OCI-LY1 (cell line): ENCODE measurements around the gene HECW1.
"Not testable (repeated sequence)": the region's sequence is repeated elsewhere in the genome, so short reads cannot be mapped to it uniquely, and the experiment has no call there.

Source experiments
- H2AFZ ChIP-seq: fragments of 200-600 bp; sonication (generic), shearing (Covaris generic); 2 replicates; pipeline ENCODE4 v1.6.0; 2014; ENCODE audit warnings: antibody characterized with exemption, mild to moderate bottlenecking, low read length
- H3F3A ChIP-seq: fragments of 200-600 bp; sonication (generic), shearing (Covaris generic); 2 replicates; pipeline ENCODE4 v1.6.0; 2014; ENCODE audit warnings: mild to moderate bottlenecking, antibody characterized with exemption, low read length, moderate library complexity; ENCODE audit not compliant: insufficient read depth
- H3K27ac ChIP-seq: fragments of 200-600 bp; sonication (generic); 2 replicates; pipeline ENCODE4 v1.5.1; 2014; ENCODE audit warnings: low read length, mixed run types, mild to moderate bottlenecking, low read depth; ENCODE audit not compliant: poor library complexity, severe bottlenecking
- H3K27me3 ChIP-seq: fragments of 200-600 bp; sonication (generic); 2 replicates; pipeline ENCODE4 v1.6.0; 2014; ENCODE audit warnings: antibody characterized with exemption, mild to moderate bottlenecking, low read length, moderate library complexity; ENCODE audit not compliant: insufficient read depth
- H3K36me3 ChIP-seq: fragments of 200-600 bp; sonication (generic); 2 replicates; pipeline ENCODE4 v1.6.1; 2014; ENCODE audit warnings: mild to moderate bottlenecking, antibody characterized with exemption, low read length, moderate library complexity, mixed read lengths; ENCODE audit not compliant: insufficient read depth
- H3K4me1 ChIP-seq: fragments of 200-600 bp; sonication (generic); 2 replicates; pipeline ENCODE4 v1.5.1; 2014; ENCODE audit warnings: mild to moderate bottlenecking, low read length, moderate library complexity; ENCODE audit not compliant: insufficient read depth, severe bottlenecking
- H3K4me2 ChIP-seq: fragments of 200-600 bp; sonication (generic), shearing (Covaris generic); 2 replicates; pipeline ENCODE4 v1.6.1; 2014; ENCODE audit warnings: low read length
- H3K4me3 ChIP-seq: fragments of 200-600 bp; sonication (generic); 2 replicates; pipeline ENCODE4 v1.5.1; 2014; ENCODE audit warnings: low read length, low read depth, mild to moderate bottlenecking, mixed read lengths; ENCODE audit not compliant: poor library complexity, severe bottlenecking
- H3K79me2 ChIP-seq: fragments of 200-600 bp; shearing (Covaris generic); 2 replicates; pipeline ENCODE4 v1.6.1; 2016; ENCODE audit warnings: mixed run types, low read length, mixed read lengths; ENCODE audit not compliant: insufficient read depth
- H3K9ac ChIP-seq: fragments of 200-600 bp; sonication (generic), shearing (Covaris generic); 2 replicates; pipeline ENCODE4 v1.6.1; 2014; ENCODE audit warnings: mild to moderate bottlenecking, low read length, mixed read lengths
- H3K9me2 ChIP-seq: fragments of 200-600 bp; sonication (generic), shearing (Covaris generic); 2 replicates; pipeline ENCODE4 v1.6.1; 2014; ENCODE audit warnings: low read depth, mild to moderate bottlenecking, low read length, mixed read lengths
- H3K9me3 ChIP-seq: fragments of 200-600 bp; shearing (Covaris generic); 2 replicates; pipeline ENCODE4 v1.6.1; 2014; ENCODE audit warnings: low read length, mixed read lengths
- H4K20me1 ChIP-seq: fragments of 200-600 bp; sonication (generic), shearing (Covaris generic); 2 replicates; pipeline ENCODE4 v1.6.0; 2016; ENCODE audit warnings: mild to moderate bottlenecking, low read length; ENCODE audit not compliant: insufficient read depth
- EZH2 ChIP-seq: fragments of 200-600 bp; sonication (generic), shearing (Covaris generic); IDR thresholded peaks from 2 replicates; pipeline ENCODE4 v1.8.0; 2017; ENCODE audit warnings: borderline replicate concordance, mixed run types, mild to moderate bottlenecking, antibody characterized with exemption, low read length, moderate library complexity, mixed read lengths
- TF ChIP-seq, protein P1 (sequence below): fragments of 200-600 bp; sonication (generic), shearing (Covaris generic); IDR thresholded peaks from 2 replicates; pipeline ENCODE4 v1.5.1; 2017; ENCODE audit warnings: mild to moderate bottlenecking, antibody characterized with exemption, low read length, moderate library complexity, mixed read lengths

The HECW1 gene

DNA sequence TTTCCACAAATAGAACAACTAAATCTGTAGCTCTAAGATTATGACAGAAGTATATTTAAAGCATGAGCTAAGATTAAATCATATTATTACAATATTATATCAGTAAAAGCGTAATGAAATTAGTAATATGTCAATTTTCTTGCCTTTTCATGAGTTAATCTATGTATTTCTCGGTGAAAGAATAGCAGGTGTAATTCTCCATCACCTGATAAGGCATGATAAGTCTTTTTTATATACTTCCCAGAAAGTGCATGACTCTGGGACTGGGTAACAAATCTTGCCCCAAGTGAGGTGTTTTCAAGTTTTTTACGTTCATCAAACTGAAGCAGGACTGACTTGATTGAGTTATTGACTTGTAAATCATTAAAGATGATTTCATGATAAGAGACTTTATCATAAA is 100.5 kb downstream of the HECW1 start:
- Histone ChIP-seq H3K27ac (no peak overlapping the region), H3K27me3 (0 out of 2 replicates have a peak, but pooled peaks cover 4% of the 10 kb centered on the region), H3K4me1 (no peaks in the 10 kb centered on the region), H3K9ac (no peak overlapping the region), H3K79me2 (no peaks in the 10 kb centered on the region), H3K9me3 (no peaks in the 10 kb centered on the region), H3K36me3 (no peaks in the 10 kb centered on the region), H3K9me2 (no peaks in the 10 kb centered on the region), H2AFZ (no peak overlapping the region), H3F3A (no peaks in the 10 kb centered on the region), H3K4me3 (no peak overlapping the region), H4K20me1 (no peaks in the 10 kb centered on the region), H3K4me2 (no peak overlapping the region)
- no peak for TF ChIP-seq EZH2
- TF ChIP-seq, protein P1, sequence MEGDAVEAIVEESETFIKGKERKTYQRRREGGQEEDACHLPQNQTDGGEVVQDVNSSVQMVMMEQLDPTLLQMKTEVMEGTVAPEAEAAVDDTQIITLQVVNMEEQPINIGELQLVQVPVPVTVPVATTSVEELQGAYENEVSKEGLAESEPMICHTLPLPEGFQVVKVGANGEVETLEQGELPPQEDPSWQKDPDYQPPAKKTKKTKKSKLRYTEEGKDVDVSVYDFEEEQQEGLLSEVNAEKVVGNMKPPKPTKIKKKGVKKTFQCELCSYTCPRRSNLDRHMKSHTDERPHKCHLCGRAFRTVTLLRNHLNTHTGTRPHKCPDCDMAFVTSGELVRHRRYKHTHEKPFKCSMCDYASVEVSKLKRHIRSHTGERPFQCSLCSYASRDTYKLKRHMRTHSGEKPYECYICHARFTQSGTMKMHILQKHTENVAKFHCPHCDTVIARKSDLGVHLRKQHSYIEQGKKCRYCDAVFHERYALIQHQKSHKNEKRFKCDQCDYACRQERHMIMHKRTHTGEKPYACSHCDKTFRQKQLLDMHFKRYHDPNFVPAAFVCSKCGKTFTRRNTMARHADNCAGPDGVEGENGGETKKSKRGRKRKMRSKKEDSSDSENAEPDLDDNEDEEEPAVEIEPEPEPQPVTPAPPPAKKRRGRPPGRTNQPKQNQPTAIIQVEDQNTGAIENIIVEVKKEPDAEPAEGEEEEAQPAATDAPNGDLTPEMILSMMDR, result no peak

DNA sequence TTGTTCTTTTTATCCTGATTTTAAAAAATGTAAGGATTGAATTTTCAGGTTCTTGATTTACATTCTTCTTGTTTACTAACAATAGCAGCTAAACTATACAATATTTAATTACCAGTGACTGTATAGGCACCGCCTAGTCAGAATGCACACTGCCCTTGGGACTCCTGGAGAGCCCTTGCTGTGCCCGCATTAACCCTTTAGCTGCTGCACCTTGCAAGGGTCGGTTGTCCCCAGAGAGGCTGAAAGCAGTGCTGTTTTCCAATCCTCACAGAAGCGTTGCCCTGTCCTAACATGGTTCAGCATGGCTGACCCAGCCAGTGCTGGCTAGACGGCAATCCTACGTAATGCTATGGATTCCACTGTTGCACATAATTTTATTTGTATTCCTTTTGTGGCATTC is 102.6 kb downstream of the HECW1 start:
- Histone ChIP-seq H3K4me1 (no peaks in the 10 kb centered on the region), H3K27me3 (peaks cover 4% of the 10 kb centered on the region; the same call in 1 of the 2 replicates), H3K79me2 (no peaks in the 10 kb centered on the region), H2AFZ (no peak overlapping the region), H3K27ac (no peak overlapping the region), H3F3A (no peaks in the 10 kb centered on the region), H3K9me2 (no peaks in the 10 kb centered on the region), H3K9me3 (no peaks in the 10 kb centered on the region), H3K4me3 (no peak overlapping the region), H4K20me1 (no peaks in the 10 kb centered on the region), H3K9ac (no peak overlapping the region), H3K4me2 (no peak overlapping the region), H3K36me3 (no peaks in the 10 kb centered on the region)
- no peak for TF ChIP-seq EZH2
- TF ChIP-seq, protein P1, result no peak

DNA sequence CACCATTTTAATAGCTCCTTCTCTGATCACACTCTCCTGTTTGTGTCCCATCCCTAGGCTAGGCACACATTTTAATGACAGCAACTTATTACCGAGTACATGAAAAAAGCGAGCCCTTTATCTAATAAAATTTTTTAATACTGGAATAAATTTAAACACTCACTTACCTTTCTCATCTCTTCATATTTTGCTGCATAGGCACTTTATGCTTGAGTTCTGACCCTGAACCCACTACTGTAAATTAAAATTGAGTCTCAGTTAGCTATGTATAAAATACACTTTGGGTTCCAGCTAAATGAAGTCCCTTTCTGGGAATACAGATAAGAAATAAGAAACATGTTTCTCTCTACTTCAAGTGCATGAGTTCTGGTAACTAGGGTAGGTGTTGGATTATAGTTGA is 104.6 kb downstream of the HECW1 start:
- no peak overlapping the region for H3K4me3 ChIP-seq
- no peaks in the 10 kb centered on the region for H3K79me2 ChIP-seq
- no peak overlapping the region for H3K4me2 ChIP-seq
- no peak overlapping the region for H3K27ac ChIP-seq
- no peaks in the 10 kb centered on the region for H3F3A ChIP-seq
- H3K9me2 ChIP-seq, result no peaks in the 10 kb centered on the region
- H2AFZ ChIP-seq, result no peak overlapping the region
- peaks cover 4% of the 10 kb centered on the region; the same call in 1 of the 2 replicates for H3K27me3 ChIP-seq
- H3K36me3 ChIP-seq, result no peaks in the 10 kb centered on the region
- H3K9ac ChIP-seq, result no peak overlapping the region
- H3K9me3 ChIP-seq, result no peaks in the 10 kb centered on the region
- no peaks in the 10 kb centered on the region for H3K4me1 ChIP-seq
- TF ChIP-seq EZH2, result no peak
- TF ChIP-seq, protein P1, result no peak
- H4K20me1 ChIP-seq, result no peaks in the 10 kb centered on the region

DNA sequence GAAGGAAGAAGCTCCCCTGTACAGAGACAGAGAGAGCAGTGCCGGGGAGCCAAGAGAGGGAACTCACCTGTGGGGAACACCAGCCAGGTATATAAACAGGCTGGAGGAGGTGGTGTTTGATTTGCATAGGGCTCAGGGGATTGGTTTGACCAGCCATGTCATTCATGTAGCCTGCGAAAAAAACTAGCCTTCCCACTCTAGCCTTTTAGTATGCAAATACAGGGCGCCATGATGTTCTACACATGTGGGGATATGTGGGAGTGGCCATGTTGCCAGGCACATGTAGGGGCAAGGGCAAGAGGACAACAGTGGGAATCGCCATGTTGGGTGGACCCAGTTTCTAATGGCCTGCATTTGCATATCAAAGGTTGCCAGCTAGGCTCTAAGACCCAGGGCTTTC is 106.5 kb downstream of the HECW1 start:
- H3K4me3 ChIP-seq, H3K9me3 ChIP-seq: not testable (repeated sequence)

More for the DNA sequence above, 106.5 kb downstream of the HECW1 start:
- not testable (repeated sequence) for H3K36me3 ChIP-seq, H2AFZ ChIP-seq, H3K9me2 ChIP-seq, H3F3A ChIP-seq, H3K9ac ChIP-seq, H3K4me2 ChIP-seq, H3K79me2 ChIP-seq, H3K4me1 ChIP-seq, H3K27ac ChIP-seq, H4K20me1 ChIP-seq, H3K27me3 ChIP-seq
